Keratinocyte (primary cell): ENCODE measurements around the gene GRIA4.

Experiments
- EZH2 ChIP-seq: IDR thresholded peaks from one replicate; pipeline ENCODE4 v1.6.1; 2012; ENCODE audit warnings: inconsistent platforms, mild to moderate bottlenecking, low read length, moderate library complexity
- TF ChIP-seq, protein P1 (sequence below), 3 experiments: IDR thresholded peaks in 1 of 3; conservative IDR thresholded peaks in 1 of 3; optimal IDR thresholded peaks in 1 of 3; 2 replicates in 2 of 3; 3 replicates in 1 of 3; pipeline versions ENCODE3 to v1.5.1; 2011; ENCODE audit warnings: low read length in 3 of 3, mild to moderate bottlenecking in 3 of 3, moderate library complexity in 2 of 3, control low read depth in 1 of 3, inconsistent platforms in 1 of 3; ENCODE audit not compliant: insufficient read depth in 2 of 3; ENCODE audit errors: extremely low read depth in 1 of 3

DNA sequence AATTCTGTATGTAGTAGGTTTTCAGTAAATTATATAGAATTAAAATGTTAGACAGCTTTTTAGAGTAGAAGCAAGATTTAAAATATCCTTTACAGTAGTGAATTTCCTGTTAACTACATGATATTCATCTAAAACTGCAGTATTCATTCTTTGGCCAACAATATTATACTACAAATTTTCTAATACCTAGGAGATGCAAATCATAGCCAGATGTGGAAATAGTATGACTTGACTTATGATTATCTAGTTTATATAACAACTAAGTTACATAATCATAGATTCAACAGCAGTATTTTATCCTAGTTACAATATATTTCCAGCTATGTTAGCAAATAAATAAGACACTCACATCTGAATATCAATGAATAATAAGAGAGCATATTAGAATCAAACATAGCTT, 249.0 kb downstream of the GRIA4 start:
- TF ChIP-seq, protein P1, sequence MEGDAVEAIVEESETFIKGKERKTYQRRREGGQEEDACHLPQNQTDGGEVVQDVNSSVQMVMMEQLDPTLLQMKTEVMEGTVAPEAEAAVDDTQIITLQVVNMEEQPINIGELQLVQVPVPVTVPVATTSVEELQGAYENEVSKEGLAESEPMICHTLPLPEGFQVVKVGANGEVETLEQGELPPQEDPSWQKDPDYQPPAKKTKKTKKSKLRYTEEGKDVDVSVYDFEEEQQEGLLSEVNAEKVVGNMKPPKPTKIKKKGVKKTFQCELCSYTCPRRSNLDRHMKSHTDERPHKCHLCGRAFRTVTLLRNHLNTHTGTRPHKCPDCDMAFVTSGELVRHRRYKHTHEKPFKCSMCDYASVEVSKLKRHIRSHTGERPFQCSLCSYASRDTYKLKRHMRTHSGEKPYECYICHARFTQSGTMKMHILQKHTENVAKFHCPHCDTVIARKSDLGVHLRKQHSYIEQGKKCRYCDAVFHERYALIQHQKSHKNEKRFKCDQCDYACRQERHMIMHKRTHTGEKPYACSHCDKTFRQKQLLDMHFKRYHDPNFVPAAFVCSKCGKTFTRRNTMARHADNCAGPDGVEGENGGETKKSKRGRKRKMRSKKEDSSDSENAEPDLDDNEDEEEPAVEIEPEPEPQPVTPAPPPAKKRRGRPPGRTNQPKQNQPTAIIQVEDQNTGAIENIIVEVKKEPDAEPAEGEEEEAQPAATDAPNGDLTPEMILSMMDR (optimal IDR thresholded peaks at IDR 0.05 in 1 of 3, IDR thresholded peaks at IDR 0.05 in 1 of 3, conservative IDR thresholded peaks at IDR 0.05 in 1 of 3; ENCODE audit: extremely low read depth in 1 of 3, insufficient read depth in 2 of 3, low read length in 3 of 3): no peak
- TF ChIP-seq EZH2: no peak
